CD8-positive, alpha-beta memory T cell (primary cell): ENCODE results near the gene PTMA. TPM values are rescaled to one million over a fixed set of nuclear protein-coding genes. Genes with fewer than 3 reads are reported as not detected.

Source experiments
- CTCF ChIA-PET: fragments of 350-600 bp; sonication (Branson Sonifier 250); formaldehyde crosslinking; loops from one replicate; lab custom pipeline; 2021; ENCODE audit warnings: antibody characterized with exemption; lab: Charles Lee
- POLR2A ChIA-PET: fragments of 350-600 bp; sonication (Branson Sonifier 250); formaldehyde crosslinking; loops from one replicate; lab custom pipeline; 2021; ENCODE audit warnings: antibody characterized with exemption; lab: Charles Lee
- DNase-seq, 5 donors: peaks; one replicate each; pipeline versions ENCODE4 v3.0.0 to v3.0.0-alpha.2; 2020 to 2022; ENCODE audit warnings: mixed read lengths in 1 of 5
- H3K27ac ChIP-seq: one replicate; pipeline ENCODE4 v1.7.0; 2013; ENCODE audit warnings: low read depth, mild to moderate bottlenecking, low read length, moderate library complexity
- H3K27me3 ChIP-seq: 2 replicates; pipeline ENCODE4 v1.7.0; 2013; ENCODE audit warnings: low read length, mild to moderate bottlenecking; ENCODE audit not compliant: insufficient read depth, poor library complexity, severe bottlenecking
- H3K36me3 ChIP-seq: 2 replicates; pipeline ENCODE4 v1.7.0; 2013; ENCODE audit warnings: mild to moderate bottlenecking, low read length, moderate library complexity; ENCODE audit not compliant: insufficient read depth
- H3K4me1 ChIP-seq: 2 replicates; pipeline ENCODE4 v1.7.0; 2013; ENCODE audit warnings: mild to moderate bottlenecking, low read length, moderate library complexity; ENCODE audit not compliant: insufficient read depth
- H3K4me3 ChIP-seq: 2 replicates; pipeline ENCODE4 v1.7.0; 2013; ENCODE audit warnings: mild to moderate bottlenecking, low read length
- H3K9me3 ChIP-seq: 2 replicates; pipeline ENCODE4 v1.7.0; 2013; ENCODE audit warnings: mild to moderate bottlenecking, low read length
- H3K27ac Mint-ChIP-seq, 8 donors: one replicate each; pipeline ENCODE4 v1.8.0; 2020 to 2021; ENCODE audit warnings: mixed read lengths in 8 of 8, mild to moderate bottlenecking in 6 of 8, inconsistent platforms in 3 of 8, moderate library complexity in 3 of 8
- H3K27me3 Mint-ChIP-seq, 2 donors: one replicate each; pipeline ENCODE4 v1.8.0; 2020 to 2021; ENCODE audit warnings: mixed read lengths in 2 of 2, mild to moderate bottlenecking in 1 of 2, moderate library complexity in 1 of 2
- H3K36me3 Mint-ChIP-seq, 3 donors: one replicate each; pipeline ENCODE4 v1.8.0; 2020 to 2021; ENCODE audit warnings: mixed read lengths in 3 of 3, inconsistent platforms in 1 of 3, mild to moderate bottlenecking in 1 of 3
- H3K4me1 Mint-ChIP-seq, 3 donors: one replicate each; pipeline ENCODE4 v1.8.0; 2020 to 2021; ENCODE audit warnings: mixed read lengths in 3 of 3, inconsistent platforms in 1 of 3, mild to moderate bottlenecking in 1 of 3
- H3K4me3 Mint-ChIP-seq, 7 donors: one replicate each; pipeline ENCODE4 v1.8.0; 2020 to 2021; ENCODE audit warnings: mixed read lengths in 7 of 7, mild to moderate bottlenecking in 6 of 7, moderate library complexity in 4 of 7, inconsistent platforms in 2 of 7
- H3K9me3 Mint-ChIP-seq, 5 donors: one replicate each; pipeline ENCODE4 v1.8.0; 2020 to 2022; ENCODE audit warnings: mixed read lengths in 5 of 5, mild to moderate bottlenecking in 3 of 5, moderate library complexity in 2 of 5, inconsistent platforms in 1 of 5
- polyA plus RNA-seq: library from polyadenylated mRNA; unstranded; fragments of 300-500 nt; fragmentation: Illumina TruSeq; gene quantifications from one replicate; pipeline ENCODE4 v1.2.3, GENCODE V29; 2021
- total RNA-seq, 2 experiments: library from RNA; stranded (reverse); gene quantifications; one replicate each; pipeline ENCODE4 v1.2.3, GENCODE V29; 2021

PTMA gene
- total and polyA plus RNA-seq, 3 experiments from 2014 or later: 1,830 to 2,474 (median 2,403) TPM

- no peaks in the 10 kb centered on the region for H3K36me3 ChIP-seq
- Mint-ChIP-seq H3K27ac (peak overlapping the region in 1 of 8 donors; percentile 89), H3K27me3 (peaks cover 0 to 2% of the 10 kb centered on the region in 2 donors), H3K9me3 (no peaks in the 10 kb centered on the region), H3K4me1 (no peaks in the 10 kb centered on the region), H3K4me3 (no peak overlapping the region), H3K36me3 (no peaks in the 10 kb centered on the region)
- no peak for DNase-seq
- ChIA-PET POLR2A (interaction anchor here (1.0 kb wide), 1 partner anchor 8 kb away, joined by 3 read pairs; no protein-coding TSS in a partner anchor), CTCF (interaction anchor here (0.6 to 1.1 kb wide), 3 partner anchors 8 to 57 kb away, joined by 3 read pairs; no protein-coding TSS in a partner anchor)
- no peak overlapping the region for H3K4me3 ChIP-seq
- no peaks in the 10 kb centered on the region for H3K27me3 ChIP-seq
- H3K27ac ChIP-seq: no peak overlapping the region
- no peaks in the 10 kb centered on the region for H3K4me1 ChIP-seq
- no peaks in the 10 kb centered on the region for H3K9me3 ChIP-seq
Observed at GRCh38 chr2:231668981-231669380, 39.3 kb upstream of the PTMA start.

- peak overlapping the region in 1 of 8 donors; percentile 54 for H3K27ac Mint-ChIP-seq
- no peak overlapping the region for H3K4me3 ChIP-seq
- peaks cover 0 to 4% (median 0%) of the 10 kb centered on the region in 3 donors for H3K4me1 Mint-ChIP-seq
- DNase-seq: no peak
- no peaks in the 10 kb centered on the region for H3K27me3 ChIP-seq
- CTCF ChIA-PET: interaction anchor here (6.1 to 10.6 kb wide), 5 partner anchors 9 to 61 kb away, joined by 58 to 357 read pairs (median 88); partner anchors contain the start of gene PTMA
- no peaks in the 10 kb centered on the region for H3K36me3 ChIP-seq
- H3K4me1 ChIP-seq: peaks cover 3% of the 10 kb centered on the region
- H3K9me3 Mint-ChIP-seq: no peaks in the 10 kb centered on the region
- H3K27me3 Mint-ChIP-seq: peaks cover 0 to 2% of the 10 kb centered on the region in 2 donors
- H3K36me3 Mint-ChIP-seq: no peaks in the 10 kb centered on the region
- H3K9me3 ChIP-seq: no peaks in the 10 kb centered on the region
- H3K4me3 Mint-ChIP-seq: no peak overlapping the region
- no peak overlapping the region for H3K27ac ChIP-seq
- POLR2A ChIA-PET: no interaction called here
Observed at GRCh38 chr2:231671270-231672050, 36.9 kb upstream of the PTMA start.

- H3K4me3 ChIP-seq: no peak overlapping the region
- Mint-ChIP-seq H3K9me3 (no peaks in the 10 kb centered on the region), H3K4me1 (peaks cover 2 to 7% (median 3%) of the 10 kb centered on the region in 3 donors), H3K4me3 (no peak overlapping the region), H3K27me3 (peaks cover 0 to 4% of the 10 kb centered on the region in 2 donors), H3K36me3 (no peaks in the 10 kb centered on the region), H3K27ac (no peak overlapping the region)
- peaks cover 5% of the 10 kb centered on the region for H3K4me1 ChIP-seq
- H3K27me3 ChIP-seq: no peaks in the 10 kb centered on the region
- H3K36me3 ChIP-seq: no peaks in the 10 kb centered on the region
- CTCF ChIA-PET: interaction anchor here (6.1 to 10.6 kb wide), 5 partner anchors 10 to 62 kb away, joined by 58 to 357 read pairs (median 88); partner anchors contain the start of gene PTMA
- peak in 1 of 5 donors; percentile 24 for DNase-seq
- POLR2A ChIA-PET: no interaction called here
- H3K27ac ChIP-seq: no peak overlapping the region
- H3K9me3 ChIP-seq: no peaks in the 10 kb centered on the region
Observed at GRCh38 chr2:231672617-231673347, 35.5 kb upstream of the PTMA start.

- no peaks in the 10 kb centered on the region for H3K36me3 ChIP-seq
- POLR2A ChIA-PET: no interaction called here
- H3K4me1 ChIP-seq: peaks cover 7% of the 10 kb centered on the region
- DNase-seq: no peak
- no peaks in the 10 kb centered on the region for H3K36me3 Mint-ChIP-seq
- H3K4me1 Mint-ChIP-seq: peaks cover 2 to 8% (median 5%) of the 10 kb centered on the region in 3 donors
- CTCF ChIA-PET: interaction anchor here (6.1 to 10.6 kb wide), 5 partner anchors 11 to 63 kb away, joined by 58 to 357 read pairs (median 88); partner anchors contain the start of gene PTMA
- peak overlapping the region in 1 of 8 donors; percentile 37 for H3K27ac Mint-ChIP-seq
- H3K9me3 Mint-ChIP-seq: no peaks in the 10 kb centered on the region
- no peaks in the 10 kb centered on the region for H3K9me3 ChIP-seq
- H3K27me3 Mint-ChIP-seq: peaks cover 0 to 4% of the 10 kb centered on the region in 2 donors
- no peaks in the 10 kb centered on the region for H3K27me3 ChIP-seq
- H3K4me3 ChIP-seq: no peak overlapping the region
- H3K4me3 Mint-ChIP-seq: no peak overlapping the region
- H3K27ac ChIP-seq: no peak overlapping the region
Observed at GRCh38 chr2:231673348-231673770, 35.0 kb upstream of the PTMA start.

- no peaks in the 10 kb centered on the region for H3K36me3 Mint-ChIP-seq
- H3K36me3 ChIP-seq: no peaks in the 10 kb centered on the region
- H3K4me1 ChIP-seq: peaks cover 7% of the 10 kb centered on the region
- H3K9me3 ChIP-seq: no peaks in the 10 kb centered on the region
- ChIA-PET CTCF (interaction anchor here (0.7 to 10.6 kb wide), 20 partner anchors 12 to 121 kb away, joined by 3 to 357 read pairs (median 4); partner anchors contain the start of gene PTMA), POLR2A (interaction anchor here (0.6 to 1.5 kb wide), 5 partner anchors 12 to 40 kb away, joined by 4 to 11 read pairs (median 6); no protein-coding TSS in a partner anchor)
- H3K9me3 Mint-ChIP-seq: no peaks in the 10 kb centered on the region
- no peak overlapping the region for H3K4me3 ChIP-seq
- peak overlapping the region in 2 of 8 donors; percentile 29 to 60 for H3K27ac Mint-ChIP-seq
- no peak overlapping the region for H3K27ac ChIP-seq
- no peak overlapping the region for H3K4me3 Mint-ChIP-seq
- peak; percentile 15 to 64 (median 32) for DNase-seq
- H3K27me3 ChIP-seq: no peaks in the 10 kb centered on the region
- H3K4me1 Mint-ChIP-seq: peaks cover 2 to 8% (median 5%) of the 10 kb centered on the region in 3 donors
- peaks cover 0 to 4% of the 10 kb centered on the region in 2 donors for H3K27me3 Mint-ChIP-seq
Observed at GRCh38 chr2:231674587-231675338, 33.6 kb upstream of the PTMA start.

- peaks cover 7% of the 10 kb centered on the region for H3K4me1 ChIP-seq
- CTCF ChIA-PET: interaction anchor here (1.9 to 10.6 kb wide), 6 partner anchors 10 to 66 kb away, joined by 13 to 357 read pairs (median 86); partner anchors contain the start of gene PTMA
- H3K27ac Mint-ChIP-seq: no peak overlapping the region
- peaks cover 4% of the 10 kb centered on the region for H3K27me3 ChIP-seq
- H3K36me3 ChIP-seq: no peaks in the 10 kb centered on the region
- peaks cover 2 to 8% (median 5%) of the 10 kb centered on the region in 3 donors for H3K4me1 Mint-ChIP-seq
- no peaks in the 10 kb centered on the region for H3K36me3 Mint-ChIP-seq
- POLR2A ChIA-PET: interaction anchor here (1.8 to 2.1 kb wide), 3 partner anchors 30 to 38 kb away, joined by 5 to 26 read pairs (median 8); partner anchors contain the start of gene PTMA
- peaks cover 0 to 4% of the 10 kb centered on the region in 2 donors for H3K27me3 Mint-ChIP-seq
- no peak overlapping the region for H3K4me3 Mint-ChIP-seq
- no peaks in the 10 kb centered on the region for H3K9me3 ChIP-seq
- no peak overlapping the region for H3K27ac ChIP-seq
- no peaks in the 10 kb centered on the region for H3K9me3 Mint-ChIP-seq
- H3K4me3 ChIP-seq: no peak overlapping the region
- no peak for DNase-seq
Observed at GRCh38 chr2:231676243-231676642, 32.1 kb upstream of the PTMA start.

DNA sequence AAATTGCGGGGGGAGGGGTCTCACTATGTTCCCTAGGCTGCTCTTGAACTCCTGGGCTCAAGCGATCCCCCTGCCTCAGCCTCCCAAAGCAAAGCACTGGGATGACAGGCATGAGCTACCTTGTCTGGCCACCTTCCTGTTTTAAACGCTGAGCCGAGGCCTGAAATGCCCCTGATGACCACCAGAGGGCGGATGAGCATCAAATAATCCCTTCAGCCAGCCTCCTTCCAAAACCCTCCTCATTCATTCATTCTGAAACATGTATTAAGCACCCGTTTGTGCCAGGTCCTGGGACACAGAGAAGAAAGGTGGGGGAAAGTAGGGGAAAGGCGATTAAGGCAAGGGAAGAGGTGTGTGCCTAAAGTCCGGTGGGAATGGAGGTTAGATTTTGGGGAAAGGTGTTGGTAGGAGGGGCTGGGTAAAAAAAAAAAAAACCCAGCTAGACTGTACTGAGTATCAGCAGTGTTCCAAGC is 30.7 kb upstream of the PTMA start:
- H3K4me1 Mint-ChIP-seq: peaks cover 2 to 13% (median 5%) of the 10 kb centered on the region in 3 donors
- ChIA-PET POLR2A (interaction anchor here (0.6 to 2.1 kb wide), 8 partner anchors 9 to 1654 kb away, joined by 3 to 26 read pairs (median 4); partner anchors contain the start of gene PTMA), CTCF (interaction anchor here (0.6 to 10.6 kb wide), 27 partner anchors 9 to 219 kb away, joined by 3 to 357 read pairs (median 4); partner anchors contain the start of gene PTMA)
- no peaks in the 10 kb centered on the region for H3K36me3 Mint-ChIP-seq
- no peak overlapping the region for H3K4me3 Mint-ChIP-seq
- peaks cover 7% of the 10 kb centered on the region for H3K4me1 ChIP-seq
- no peak overlapping the region for H3K4me3 ChIP-seq
- H3K9me3 Mint-ChIP-seq: no peaks in the 10 kb centered on the region
- no peaks in the 10 kb centered on the region for H3K9me3 ChIP-seq
- peaks cover 8% of the 10 kb centered on the region for H3K27me3 ChIP-seq
- no peaks in the 10 kb centered on the region for H3K36me3 ChIP-seq
- H3K27me3 Mint-ChIP-seq: peaks cover 13 to 14% of the 10 kb centered on the region in 2 donors
- DNase-seq: peak; percentile 71 to 89 (median 77)
- H3K27ac Mint-ChIP-seq: peak overlapping the region in 1 of 8 donors; percentile 13
- H3K27ac ChIP-seq: no peak overlapping the region
